PC-3 (cell line): Measurements from ENCODE around the gene C4orf50.

Source experiments
- EZH2 ChIP-seq: fragments of 300-600 bp; sonication (generic); IDR thresholded peaks from one replicate; pipeline ENCODE4 v1.6.1; 2017; ENCODE audit warnings: antibody characterized with exemption, mild to moderate bottlenecking, low read length; ENCODE audit not compliant: unreplicated experiment
- EZH2phosphoT487 ChIP-seq: fragments of 300-600 bp; sonication (generic); IDR thresholded peaks from 2 replicates; pipeline ENCODE4 v1.6.1; 2018; ENCODE audit warnings: mild to moderate bottlenecking, antibody characterized with exemption, low read length, borderline replicate concordance
- TF ChIP-seq, protein P1 (sequence below): fragments of 300-600 bp; sonication (generic); conservative IDR thresholded peaks from 2 replicates; pipeline ENCODE4 v1.5.1; 2017; ENCODE audit warnings: antibody characterized with exemption, low read depth, mild to moderate bottlenecking, low read length

DNA sequence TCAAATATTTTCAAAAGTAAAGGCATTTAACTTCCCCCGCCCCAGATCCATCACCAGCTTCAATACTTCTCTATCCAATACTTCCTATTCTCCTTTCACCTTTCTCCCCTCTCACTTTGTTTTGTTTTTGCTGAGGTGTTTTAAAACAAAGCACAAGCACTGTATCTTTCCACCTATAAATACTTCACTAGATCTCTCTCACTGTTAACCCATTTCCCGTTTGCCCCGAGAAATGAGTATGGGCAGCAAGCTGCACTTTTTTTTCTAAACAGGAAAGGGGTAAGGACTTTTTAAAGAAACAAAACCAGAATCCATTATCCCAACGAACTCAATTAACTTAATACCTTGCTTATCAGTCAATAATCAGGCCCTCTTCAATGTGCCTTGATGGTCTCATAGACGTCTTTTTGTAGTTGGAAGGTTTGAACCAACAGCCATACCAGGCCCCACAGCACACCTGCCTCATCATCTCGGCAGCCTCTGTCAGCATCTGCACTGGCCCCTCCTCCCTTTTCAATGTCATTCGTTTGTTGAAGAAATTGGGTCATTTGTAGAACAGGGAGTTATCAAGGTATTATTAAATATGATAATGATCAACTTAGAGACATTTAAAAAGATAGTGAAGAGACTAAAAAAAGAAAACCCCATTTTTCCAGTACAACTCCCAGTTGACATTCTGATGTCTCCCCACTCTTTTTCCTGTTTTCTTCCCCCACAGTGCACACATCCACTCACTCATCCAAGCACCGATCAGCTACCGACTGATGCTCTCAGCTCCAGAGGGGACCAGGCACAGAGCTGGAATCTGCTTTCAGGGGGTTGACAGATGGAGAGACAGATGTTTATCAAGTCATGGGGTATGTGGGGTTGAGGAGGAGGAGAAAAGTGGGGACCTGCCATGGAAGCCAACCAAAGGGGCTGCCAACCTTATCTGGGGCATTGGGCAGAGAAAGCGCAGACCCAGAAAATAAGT, 151.1 kb downstream of the C4orf50 start:
- TF ChIP-seq, protein P1, sequence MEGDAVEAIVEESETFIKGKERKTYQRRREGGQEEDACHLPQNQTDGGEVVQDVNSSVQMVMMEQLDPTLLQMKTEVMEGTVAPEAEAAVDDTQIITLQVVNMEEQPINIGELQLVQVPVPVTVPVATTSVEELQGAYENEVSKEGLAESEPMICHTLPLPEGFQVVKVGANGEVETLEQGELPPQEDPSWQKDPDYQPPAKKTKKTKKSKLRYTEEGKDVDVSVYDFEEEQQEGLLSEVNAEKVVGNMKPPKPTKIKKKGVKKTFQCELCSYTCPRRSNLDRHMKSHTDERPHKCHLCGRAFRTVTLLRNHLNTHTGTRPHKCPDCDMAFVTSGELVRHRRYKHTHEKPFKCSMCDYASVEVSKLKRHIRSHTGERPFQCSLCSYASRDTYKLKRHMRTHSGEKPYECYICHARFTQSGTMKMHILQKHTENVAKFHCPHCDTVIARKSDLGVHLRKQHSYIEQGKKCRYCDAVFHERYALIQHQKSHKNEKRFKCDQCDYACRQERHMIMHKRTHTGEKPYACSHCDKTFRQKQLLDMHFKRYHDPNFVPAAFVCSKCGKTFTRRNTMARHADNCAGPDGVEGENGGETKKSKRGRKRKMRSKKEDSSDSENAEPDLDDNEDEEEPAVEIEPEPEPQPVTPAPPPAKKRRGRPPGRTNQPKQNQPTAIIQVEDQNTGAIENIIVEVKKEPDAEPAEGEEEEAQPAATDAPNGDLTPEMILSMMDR: no peak
- TF ChIP-seq EZH2 (no peak), EZH2phosphoT487 (no peak)
